ENCODE results near the gene TMPRSS11B.
"Not testable (repeated sequence)": the region's sequence is repeated elsewhere in the genome, so short reads cannot be mapped to it uniquely, and the experiment has no call there.

TMPRSS11B gene, protein sequence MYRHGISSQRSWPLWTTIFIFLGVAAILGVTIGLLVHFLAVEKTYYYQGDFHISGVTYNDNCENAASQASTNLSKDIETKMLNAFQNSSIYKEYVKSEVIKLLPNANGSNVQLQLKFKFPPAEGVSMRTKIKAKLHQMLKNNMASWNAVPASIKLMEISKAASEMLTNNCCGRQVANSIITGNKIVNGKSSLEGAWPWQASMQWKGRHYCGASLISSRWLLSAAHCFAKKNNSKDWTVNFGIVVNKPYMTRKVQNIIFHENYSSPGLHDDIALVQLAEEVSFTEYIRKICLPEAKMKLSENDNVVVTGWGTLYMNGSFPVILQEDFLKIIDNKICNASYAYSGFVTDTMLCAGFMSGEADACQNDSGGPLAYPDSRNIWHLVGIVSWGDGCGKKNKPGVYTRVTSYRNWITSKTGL

DNA sequence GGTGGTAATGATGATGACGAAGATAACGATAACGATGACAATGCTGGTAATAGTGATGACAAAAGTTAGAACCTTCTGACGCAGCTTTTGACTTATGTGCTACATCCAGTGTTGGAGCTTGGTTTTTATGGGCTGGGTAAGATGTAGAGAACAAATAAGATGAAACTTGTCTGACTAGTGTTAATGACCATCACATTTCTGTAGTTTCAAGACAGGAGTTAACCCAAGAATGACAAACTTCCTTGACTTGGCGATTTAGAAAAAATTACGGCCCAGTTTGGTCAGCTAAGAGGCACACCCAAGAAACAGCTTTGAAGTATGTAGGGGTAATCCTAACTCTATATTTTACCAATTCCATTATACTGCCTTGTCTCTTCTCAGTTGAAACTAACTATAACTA lies at the start of gene TMPRSS11B:
Gene TMPRSS11B (minus strand): TSS at position 101 of the 400 bp plus-strand sequence. CDS start 136 bp downstream, outside the sequence.
- no peak for DNase-seq (ENCODE audit: low spot score)

DNA sequence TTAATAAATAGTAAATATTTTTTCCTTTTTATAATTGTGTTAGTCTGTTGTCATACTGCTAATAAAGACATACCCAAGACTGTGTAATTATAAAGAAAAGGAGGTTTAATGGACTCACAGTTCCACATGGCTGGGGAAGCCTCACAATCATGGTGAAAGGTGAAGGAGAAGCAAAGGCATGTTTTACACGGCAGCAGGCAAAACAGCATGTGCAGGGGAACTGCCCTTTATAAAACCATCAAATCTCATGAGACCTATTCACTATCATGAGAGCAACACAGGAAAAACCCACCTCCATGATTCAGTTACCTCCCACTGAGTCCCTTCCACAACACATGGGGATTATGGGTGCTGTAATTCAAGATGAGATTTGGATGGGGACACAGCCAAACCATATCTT lies 45.8 kb upstream of the TMPRSS11B start:
- DNase-seq (ENCODE audit: low spot score): no peak

DNA sequence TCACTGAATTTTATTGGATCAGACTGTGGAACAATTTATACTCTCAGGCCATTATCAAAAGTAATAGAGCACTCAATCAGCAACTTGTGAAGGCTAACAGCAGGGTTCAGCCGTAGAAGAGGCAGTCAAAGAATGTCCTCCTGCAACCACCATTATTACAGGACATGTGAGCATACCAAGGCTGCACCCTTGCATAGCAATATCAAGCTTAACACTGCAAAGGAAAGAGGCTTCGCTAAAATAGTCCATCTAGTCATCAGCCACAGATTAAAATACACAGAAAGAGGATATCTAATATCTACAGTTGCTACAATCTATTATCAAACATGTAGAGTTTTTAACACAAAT lies 42.9 kb upstream of the TMPRSS11B start:
- DNase-seq (ENCODE audit: low spot score): peak; percentile 70

DNA sequence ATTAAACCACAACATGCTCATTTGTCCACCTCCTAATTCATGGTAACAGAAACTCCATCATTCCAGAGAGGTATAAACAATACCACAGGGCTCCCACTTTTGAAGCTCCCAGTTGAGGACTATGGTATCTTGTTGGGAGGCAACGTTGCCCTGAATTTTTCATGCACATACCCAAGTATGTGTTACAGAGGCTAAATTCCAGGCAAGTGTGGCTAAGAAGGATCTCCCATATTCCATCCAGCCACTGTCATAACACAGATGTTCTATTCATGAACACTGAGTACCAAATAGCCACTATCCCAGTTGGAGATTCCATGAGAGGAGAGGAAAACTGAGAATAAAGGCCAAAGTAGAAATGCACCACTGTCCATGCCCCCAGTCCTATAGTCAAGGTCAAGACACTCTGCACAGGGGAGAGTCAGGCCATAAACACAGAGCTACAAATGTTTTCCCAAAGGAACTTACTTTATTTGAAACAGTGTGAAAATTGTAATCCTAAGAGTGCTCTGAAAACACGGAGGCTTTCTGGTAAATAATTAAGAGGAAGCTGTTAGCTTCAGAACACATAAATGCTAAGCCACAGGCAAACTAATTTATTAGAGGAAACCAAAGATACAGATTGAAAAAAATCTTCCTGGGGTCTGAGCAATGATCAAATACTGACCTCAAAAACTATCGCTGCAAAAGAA lies 42.4 kb upstream of the TMPRSS11B start:
- no peak for DNase-seq (ENCODE audit: low spot score)

DNA sequence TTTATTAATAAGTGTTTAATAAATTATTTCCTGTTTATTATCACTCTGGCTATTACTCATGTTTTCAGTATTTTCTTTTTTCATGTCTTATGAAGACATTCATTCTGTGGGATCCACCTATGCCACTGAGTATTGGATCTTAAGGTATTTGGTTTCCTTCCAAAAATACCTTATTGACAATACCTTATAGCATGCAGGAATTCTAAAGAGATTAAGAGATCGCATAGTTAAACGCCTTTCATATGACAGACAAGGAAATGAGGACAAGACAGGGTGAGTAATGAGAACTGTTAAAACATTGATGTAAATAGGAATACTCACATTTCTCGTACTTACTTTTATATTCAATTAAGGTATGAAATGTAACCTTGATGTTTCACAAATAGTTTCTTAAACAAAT lies 38.2 kb upstream of the TMPRSS11B start:
- DNase-seq (ENCODE audit: low spot score): peak; percentile 76

DNA sequence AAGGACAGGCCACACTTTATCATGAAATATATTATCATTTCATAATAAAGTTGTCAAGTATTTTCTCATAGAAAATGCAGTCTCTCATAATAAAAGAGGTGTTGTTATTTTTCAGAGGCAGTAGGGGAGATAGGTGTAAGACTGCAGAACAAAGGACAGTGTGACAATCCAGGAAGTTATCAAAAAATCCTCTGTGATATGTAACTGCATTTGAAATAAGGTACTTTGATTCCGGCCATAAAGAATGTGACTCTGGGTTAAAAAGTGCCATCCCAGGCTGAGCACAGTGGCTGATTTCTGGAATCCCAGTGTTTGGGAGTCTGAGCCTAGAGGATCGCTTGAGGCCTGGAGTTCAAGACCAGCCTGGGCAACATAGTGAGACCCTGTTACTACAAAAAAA lies 37.6 kb upstream of the TMPRSS11B start:
- DNase-seq (ENCODE audit: low spot score): no peak

DNA sequence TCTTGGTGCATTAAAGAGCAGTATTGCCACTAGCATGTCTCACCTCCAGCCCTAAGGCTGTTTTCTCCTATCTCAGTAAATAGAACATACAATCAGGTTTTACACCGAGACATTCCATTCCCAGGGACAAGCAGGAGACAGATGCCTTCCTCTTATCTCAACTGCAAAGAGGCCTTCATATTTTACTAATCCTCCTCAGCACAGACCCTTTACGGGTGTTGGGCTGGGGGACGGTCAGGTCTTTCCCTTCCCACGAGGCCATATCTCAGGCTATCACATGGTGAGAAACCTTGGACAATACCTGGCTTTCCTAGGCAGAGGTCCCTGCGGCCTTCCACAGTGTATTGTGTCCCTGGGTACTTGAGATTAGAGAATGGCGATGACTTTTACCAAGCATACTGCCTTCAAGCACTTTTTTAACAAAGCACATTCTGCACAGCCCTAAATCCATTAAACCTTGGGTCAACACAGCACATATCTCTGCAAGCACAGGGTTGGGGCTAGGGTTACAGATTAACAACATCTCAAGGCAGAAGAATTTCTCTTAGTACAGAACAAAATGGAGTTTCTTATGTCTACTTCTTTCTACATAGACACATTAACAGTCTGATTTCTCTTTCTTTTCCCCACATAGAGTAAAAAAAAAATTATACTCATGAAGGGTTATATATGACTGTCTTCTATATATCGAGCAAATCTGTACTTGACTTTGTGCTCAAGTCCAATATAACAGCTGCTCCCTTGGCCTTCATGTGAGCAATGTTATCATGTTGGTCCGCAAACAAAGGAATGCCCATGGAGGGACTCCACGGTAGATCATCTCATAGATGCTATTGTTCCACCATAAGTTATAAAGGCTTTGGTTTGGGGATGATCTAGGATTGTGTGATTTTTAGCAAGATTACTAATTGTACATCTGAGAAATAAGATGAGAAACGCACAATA lies 36.6 kb upstream of the TMPRSS11B start:
- not testable (repeated sequence) for DNase-seq (ENCODE audit: low spot score)

DNA sequence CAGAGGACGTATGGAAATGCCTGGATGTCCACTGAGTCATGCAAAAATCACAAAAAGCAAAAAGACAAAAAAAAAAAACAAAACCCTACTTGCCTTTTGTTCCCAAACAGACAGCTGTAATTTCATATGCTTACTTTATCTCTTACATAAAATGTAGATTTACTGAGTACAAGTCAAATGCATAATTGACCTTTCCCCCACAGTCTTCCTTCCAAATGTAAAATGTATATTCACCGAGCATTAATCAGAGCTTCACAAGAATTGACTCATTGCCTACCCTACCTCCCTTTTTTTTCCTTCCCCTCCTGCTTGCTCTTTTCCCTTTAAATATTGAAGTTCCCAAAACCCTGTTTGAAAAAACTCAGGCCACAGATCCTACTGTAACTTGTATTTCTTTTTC lies 32.5 kb upstream of the TMPRSS11B start:
- no peak for DNase-seq (ENCODE audit: low spot score)

DNA sequence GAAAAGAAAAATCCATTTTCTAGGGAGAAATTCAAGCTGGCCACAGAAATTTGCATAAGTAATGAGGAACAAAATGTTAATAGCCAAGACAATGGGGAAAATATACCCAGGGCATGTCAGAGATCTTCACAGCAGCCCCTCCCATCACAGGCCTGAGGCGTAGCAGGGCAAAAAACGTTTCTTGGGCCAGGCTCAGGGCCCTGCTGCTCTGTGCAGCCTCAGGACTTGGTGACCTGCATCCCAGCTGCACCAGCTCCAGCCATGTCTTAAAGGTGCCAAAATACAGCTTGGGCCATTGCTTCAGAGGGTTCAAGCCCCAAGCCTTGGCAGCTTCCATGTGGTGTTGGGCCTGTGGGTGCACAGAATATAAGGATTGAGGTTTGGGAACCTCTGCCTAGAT lies 32.1 kb upstream of the TMPRSS11B start:
- no peak for DNase-seq (ENCODE audit: low spot score)

DNA sequence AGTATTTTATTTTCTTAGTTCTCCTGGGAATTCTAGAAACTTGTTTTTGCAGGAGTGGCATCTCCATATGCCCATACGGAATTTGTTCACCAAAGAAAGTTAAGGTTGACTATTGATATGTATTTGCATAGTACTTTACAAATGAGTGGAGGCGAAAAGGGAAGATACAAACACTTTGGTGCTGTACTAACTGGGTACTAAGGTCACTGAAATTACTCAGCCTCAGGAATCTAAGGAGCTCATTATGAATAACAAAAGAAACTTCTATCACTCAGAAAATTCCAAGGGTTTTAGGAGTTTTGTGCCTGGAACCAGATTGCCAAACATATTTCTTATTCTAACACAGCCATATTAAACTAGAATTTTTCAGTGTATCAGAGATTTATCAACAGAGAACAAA lies 27.4 kb upstream of the TMPRSS11B start:
- peak; percentile 54 for DNase-seq (ENCODE audit: low spot score)

DNA sequence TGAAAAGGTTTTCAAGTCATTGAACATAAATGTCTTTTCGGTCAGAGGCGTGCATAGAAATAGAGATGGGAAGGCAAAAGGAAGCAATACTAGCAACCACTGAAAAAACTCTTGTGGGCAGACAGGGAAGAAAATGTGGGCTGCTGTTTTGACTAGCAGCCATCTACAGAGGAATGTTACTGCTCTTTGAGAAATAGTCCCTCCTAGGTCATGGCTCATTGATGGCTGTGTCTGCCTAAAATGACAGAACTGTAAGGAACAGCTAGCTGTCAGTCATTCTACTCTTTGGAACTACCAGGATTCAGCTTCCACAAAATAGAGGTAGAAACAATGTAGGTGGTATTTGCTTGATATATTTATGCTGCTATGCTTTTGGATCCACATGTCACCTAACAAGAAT lies 26.9 kb upstream of the TMPRSS11B start:
- peak; percentile 61 for DNase-seq (ENCODE audit: low spot score)

DNA sequence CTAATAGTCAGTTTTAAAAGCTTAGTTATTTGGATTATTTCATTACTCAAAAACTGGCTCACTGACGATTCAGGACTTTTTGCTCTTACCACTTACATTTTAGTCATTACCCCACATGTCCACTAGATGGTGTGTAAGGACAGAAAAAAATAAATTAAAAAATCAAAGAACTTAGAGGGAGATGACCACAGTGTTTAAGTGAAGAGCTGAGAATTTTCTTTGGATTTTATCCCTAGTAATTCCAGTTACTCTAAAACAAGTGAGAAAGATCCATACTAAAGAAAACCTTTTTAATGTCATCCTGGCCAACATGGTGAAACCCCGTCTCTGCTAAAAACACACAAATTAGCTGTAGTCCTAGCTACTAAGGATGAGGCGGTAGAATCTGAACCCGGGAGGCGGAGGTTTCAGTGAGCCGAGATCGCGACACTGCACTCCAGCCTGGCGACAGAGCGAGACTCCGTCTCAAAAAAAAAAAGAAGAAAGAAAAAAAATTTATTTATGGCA lies 26.4 kb upstream of the TMPRSS11B start:
- peak; percentile 82 for DNase-seq (ENCODE audit: low spot score)

DNA sequence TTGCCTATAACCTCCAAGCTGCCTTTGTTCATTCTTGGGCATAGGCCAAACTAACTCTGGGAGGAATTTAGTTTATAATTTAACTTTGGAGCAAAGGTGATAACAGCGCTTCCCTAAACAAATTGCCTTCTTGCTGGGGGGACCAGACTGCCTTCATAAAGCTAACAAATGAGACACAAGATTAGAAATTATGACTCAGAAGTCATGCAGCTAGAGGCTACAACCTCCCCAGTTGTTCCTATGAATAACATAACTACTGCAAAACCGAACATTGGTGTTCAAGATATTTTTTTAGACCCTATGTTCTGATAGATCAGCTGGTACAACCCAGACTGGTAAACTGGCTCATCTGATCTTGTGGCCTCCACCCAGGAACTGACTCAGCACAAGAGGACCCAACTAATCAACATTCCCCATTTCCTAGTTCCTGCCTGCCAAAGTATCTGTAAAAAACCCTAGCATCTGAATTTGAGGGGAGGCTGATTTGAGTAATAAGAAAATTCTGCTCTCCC lies 22.0 kb upstream of the TMPRSS11B start:
- DNase-seq (ENCODE audit: low spot score): peak; percentile 88

DNA sequence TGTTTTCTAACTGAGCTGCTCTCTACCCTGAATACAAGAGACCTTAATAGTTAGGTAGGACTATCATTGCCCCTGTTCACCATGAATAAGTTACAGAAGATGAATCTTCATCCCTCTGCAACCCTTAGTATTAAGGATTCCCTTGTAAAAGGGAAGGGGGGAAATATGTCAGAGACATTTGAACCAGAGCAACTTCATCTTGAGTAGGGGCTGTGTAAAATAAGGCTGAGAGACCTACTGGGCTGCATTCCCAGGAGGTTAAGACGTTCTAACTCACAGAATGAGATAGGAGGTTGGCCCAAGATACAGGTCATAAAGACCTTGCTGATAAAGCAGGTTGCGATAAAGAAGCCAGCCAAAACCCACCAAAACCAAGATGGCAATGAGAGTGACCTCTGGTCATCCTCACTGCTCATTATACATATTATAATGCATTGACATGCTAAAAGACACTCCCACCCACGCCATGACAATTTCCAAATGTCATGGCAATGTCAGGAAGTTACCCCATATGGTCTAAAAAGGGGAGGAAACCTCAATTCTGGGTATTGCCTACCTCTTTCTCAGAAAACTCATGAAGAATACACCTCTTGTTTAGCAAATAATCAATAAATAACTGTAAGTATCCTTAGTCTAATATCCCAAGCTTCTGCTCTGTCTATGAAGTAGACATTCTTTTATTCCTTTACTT lies 19.5 kb upstream of the TMPRSS11B start:
- DNase-seq (ENCODE audit: low spot score): no peak

DNA sequence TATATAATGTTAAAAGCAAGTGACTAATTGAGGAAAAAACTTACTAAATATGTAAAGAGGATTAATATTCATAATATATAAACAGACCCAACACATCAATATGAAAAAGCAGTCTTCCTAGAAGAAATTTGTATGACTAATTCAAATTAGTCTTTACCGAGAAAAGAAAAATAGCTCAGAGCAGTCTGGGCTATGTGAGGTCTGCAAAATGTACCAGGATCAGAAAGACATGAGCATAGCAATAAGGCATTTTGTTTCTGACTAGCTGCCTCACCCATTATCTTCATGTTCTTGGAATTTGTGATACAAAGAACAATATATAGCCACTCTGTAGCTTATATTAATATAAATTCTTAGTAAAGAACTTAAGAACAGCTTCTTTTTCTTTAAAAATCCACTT lies 13.7 kb upstream of the TMPRSS11B start:
- DNase-seq (ENCODE audit: low spot score): no peak

DNA sequence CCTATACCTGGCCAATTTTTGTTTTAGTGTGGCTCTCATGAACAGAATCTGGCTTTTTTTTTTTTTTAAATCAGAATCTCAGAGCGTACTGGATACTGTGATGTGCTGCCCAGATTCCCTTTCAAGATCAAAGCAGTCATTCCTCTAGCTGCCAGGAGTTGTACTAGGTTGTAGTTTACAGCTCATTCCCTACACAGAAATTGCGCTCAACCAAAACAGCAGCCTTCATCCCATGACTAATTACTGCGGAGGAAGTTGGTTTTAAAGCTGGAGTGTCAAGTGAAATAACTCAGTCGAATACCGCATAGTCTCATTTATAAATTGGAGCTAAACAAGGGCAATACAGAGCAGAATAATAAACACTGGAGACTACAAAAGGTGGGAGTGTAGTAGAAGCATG lies 12.2 kb upstream of the TMPRSS11B start:
- DNase-seq (ENCODE audit: low spot score): peak; percentile 54

DNA sequence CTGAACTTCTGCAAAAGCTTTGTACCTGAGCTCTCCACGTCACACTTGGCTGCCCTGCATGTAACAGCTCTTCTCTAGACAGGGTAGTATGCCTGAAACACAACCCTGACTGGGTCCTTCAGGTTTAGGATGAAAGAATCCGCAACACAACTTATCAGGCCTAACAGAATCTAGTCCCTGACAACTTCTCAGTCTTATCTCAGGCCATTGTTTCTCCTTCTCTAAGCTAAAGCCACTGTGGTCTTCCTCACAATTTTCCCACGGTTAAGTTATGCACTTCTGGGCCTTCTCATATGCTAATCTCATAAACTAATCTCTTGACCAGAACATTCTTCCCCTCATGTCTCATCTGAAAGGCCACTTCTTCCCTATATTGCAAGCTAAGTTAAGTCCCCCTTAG lies 10.8 kb upstream of the TMPRSS11B start:
- no peak for DNase-seq (ENCODE audit: low spot score)

DNA sequence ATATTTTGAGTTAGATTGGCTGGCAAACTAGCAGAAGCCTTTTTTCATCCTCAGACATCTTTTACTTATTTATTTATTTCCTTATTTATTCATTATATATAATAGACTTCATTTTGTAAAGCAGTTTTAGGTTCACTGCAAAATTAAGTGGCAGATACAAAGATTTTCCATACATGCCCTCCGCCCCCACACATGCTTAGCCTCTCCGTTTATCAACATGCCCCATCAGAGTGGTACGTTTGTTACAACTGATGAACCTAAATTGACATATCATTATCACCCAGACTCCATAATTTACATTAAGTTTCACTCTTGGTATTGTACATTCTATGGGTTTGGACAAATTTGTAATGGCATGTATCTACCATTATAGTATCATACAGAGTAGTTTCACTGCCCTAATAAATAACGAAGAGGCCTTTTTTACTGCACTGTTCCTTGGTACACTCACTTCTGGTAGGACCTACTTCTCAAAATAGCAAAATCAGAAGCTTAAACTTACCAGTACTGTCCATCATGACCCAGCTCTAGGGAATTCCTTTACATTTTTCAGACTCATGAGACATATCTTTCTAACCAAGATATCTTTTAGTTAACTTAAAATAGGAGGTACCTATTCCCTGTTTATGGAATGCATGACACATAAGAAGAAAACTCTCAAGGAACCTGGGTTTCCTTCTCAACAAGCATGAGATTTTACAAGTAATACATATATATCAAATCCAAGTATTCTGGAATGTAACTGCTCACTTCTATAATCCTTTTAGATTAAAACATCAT lies 4.8 kb upstream of the TMPRSS11B start:
- peak; percentile 54 for DNase-seq (ENCODE audit: low spot score)

DNA sequence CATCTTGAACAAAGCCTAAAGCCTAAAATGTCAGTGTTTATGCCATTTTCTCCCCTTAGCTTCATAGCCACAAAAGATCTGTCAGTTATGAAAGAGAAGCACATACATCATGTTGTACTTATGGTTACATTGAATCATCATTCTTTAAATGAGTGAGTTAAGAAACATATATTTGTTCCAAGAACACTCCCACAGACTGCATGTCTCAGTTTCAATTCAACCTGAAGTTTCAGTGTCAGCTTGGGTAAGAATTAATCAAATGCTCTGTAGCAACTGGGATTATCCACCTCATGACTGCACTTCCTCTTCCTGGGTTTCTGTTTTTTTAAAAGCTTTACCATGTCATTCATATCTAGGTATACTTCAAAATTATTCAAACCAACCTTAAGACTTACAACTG lies 3.9 kb upstream of the TMPRSS11B start:
- peak; percentile 16 for DNase-seq (ENCODE audit: low spot score)

DNA sequence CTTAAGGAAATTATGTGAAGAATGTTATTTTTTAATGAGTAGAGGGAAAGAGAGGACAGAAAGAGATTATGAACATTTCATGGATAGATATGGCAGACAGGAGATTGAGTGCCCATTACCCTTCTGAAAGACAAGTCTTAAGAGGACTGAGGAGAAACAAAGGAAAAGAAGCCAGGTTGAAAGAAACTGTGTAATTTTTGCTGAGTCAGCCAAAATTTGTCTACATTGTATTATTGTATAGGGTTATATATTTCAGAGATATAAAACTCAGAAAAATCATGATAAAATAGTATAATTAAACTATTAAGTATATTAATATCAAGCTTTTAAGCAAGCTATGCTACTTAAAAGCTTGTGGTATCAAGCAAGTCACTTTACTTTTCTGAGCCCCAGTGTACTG lies 4.9 kb downstream of the TMPRSS11B start:
- DNase-seq (ENCODE audit: low spot score): no peak

DNA sequence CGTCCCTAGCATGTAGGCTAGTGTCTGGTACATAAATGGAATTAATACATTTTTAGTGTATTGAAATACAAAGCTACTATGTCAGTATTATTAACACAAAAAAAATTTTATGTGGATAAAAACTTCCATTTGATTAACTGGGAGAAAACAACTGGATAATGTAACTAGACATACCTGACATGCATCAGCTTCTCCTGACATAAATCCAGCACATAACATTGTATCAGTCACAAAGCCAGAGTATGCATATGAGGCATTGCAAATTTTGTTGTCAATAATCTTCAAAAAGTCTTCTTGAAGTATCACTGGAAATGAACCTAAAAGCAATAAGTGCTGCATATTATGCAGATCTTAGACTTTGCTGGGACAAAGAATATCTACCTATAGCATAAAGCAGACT lies 16.9 kb downstream of the TMPRSS11B start:
- DNase-seq (ENCODE audit: low spot score): no peak
